PC-9 (cell line): Measurements from ENCODE around the gene CTU2. TPM values are rescaled to one million over a fixed set of nuclear protein-coding genes. Genes with fewer than 3 reads are reported as not detected.
A peak's percentile ranks its signal among the peaks of the same experiment; 100 is the strongest.

Source experiments
- BruUV-seq: library from RNA; stranded (reverse); fragments of 400-500 nt; replicated peaks from 2 replicates; lab custom pipeline; 2021; lab: Mats Ljungman, UMichigan
- CTCF ChIA-PET: fragments of 300-600 bp; sonication (Branson Sonifier 250); formaldehyde crosslinking; loops from one replicate; lab custom pipeline; 2022; ENCODE audit warnings: antibody characterized with exemption; lab: Charles Lee
- POLR2A ChIA-PET: fragments of 300-600 bp; sonication (Branson Sonifier 250); formaldehyde crosslinking; loops from one replicate; lab custom pipeline; 2022; ENCODE audit warnings: antibody characterized with exemption; ENCODE audit not compliant: unreplicated experiment; lab: Charles Lee
- DNase-seq, 2 experiments: peaks; one replicate each; pipeline versions ENCODE4 v3.0.0 to v3.0.0-alpha.2; 2015 to 2022; ENCODE audit warnings: mixed read lengths in 1 of 2
- H2AFZ ChIP-seq: fragments of 200-600 bp; sonication (generic); 2 replicates; pipeline ENCODE4 v1.8.1; 2017; ENCODE audit warnings: antibody characterized with exemption
- H3F3A ChIP-seq: fragments of 200-600 bp; sonication (generic); 2 replicates; pipeline ENCODE4 v1.8.1; 2017; ENCODE audit warnings: antibody characterized with exemption, mild to moderate bottlenecking, low read depth; ENCODE audit not compliant: insufficient read depth
- H3K27ac ChIP-seq: fragments of 200-600 bp; sonication (generic); 2 replicates; pipeline ENCODE4 v1.6.1; 2016; ENCODE audit warnings: mixed run types
- H3K27me3 ChIP-seq: fragments of 200-600 bp; sonication (generic); 2 replicates; pipeline ENCODE4 v1.6.1; 2016; ENCODE audit warnings: low read depth, mixed run types; ENCODE audit not compliant: insufficient read depth
- H3K36me3 ChIP-seq: fragments of 200-600 bp; sonication (generic); 2 replicates; pipeline ENCODE4 v1.6.1; 2016; ENCODE audit warnings: low read depth, mixed run types
- H3K4me1 ChIP-seq: fragments of 200-600 bp; sonication (generic); replicated peaks from 2 replicates; pipeline ENCODE4 v1.6.1; 2016; ENCODE audit warnings: mixed run types; ENCODE audit not compliant: insufficient read depth
- H3K4me2 ChIP-seq: fragments of 200-600 bp; sonication (generic); 2 replicates; pipeline ENCODE4 v1.6.1; 2017; ENCODE audit warnings: mixed run types
- H3K4me3 ChIP-seq: fragments of 200-600 bp; sonication (generic); 2 replicates; pipeline ENCODE4 v1.6.1; 2016; ENCODE audit warnings: mixed run types
- H3K79me2 ChIP-seq: fragments of 200-600 bp; sonication (generic); 2 replicates; pipeline ENCODE4 v1.6.1; 2017; ENCODE audit warnings: low read depth, mixed run types
- H3K9me2 ChIP-seq: fragments of 200-600 bp; sonication (generic); 2 replicates; pipeline ENCODE4 v1.8.1; 2017; ENCODE audit warnings: mild to moderate bottlenecking; ENCODE audit not compliant: insufficient read depth
- H3K9me3 ChIP-seq: fragments of 200-600 bp; sonication (generic); 2 replicates; pipeline ENCODE4 v1.8.1; 2016; ENCODE audit warnings: low read depth; ENCODE audit not compliant: insufficient read depth
- H4K20me1 ChIP-seq: fragments of 200-600 bp; sonication (generic); 2 replicates; pipeline ENCODE4 v1.8.1; 2017; ENCODE audit not compliant: insufficient read depth
- CTCF ChIP-seq: fragments of 200-600 bp; sonication (generic); conservative IDR thresholded peaks from 2 replicates; pipeline ENCODE4 v1.6.1; 2017; ENCODE audit warnings: mixed run types, antibody characterized with exemption, mild to moderate bottlenecking, moderate library complexity
- EZH2 ChIP-seq: fragments of 200-600 bp; sonication (generic); IDR thresholded peaks from 2 replicates; pipeline ENCODE4 v1.8.0; 2017; ENCODE audit warnings: antibody characterized with exemption, low read depth
- intact Hi-C: fragments of 100-400 bp; cut with micrococcal nuclease; formaldehyde crosslinking; loops from one replicate; pipeline ENCODE4 v1.10.0; 2022; ENCODE audit not compliant: unreplicated experiment
- total RNA-seq: library from RNA; stranded (reverse); gene quantifications from 2 replicates; pipeline ENCODE4 v1.2.3, GENCODE V29; 2021

The CTU2 gene
- total RNA-seq, 1 experiment from 2014 or later = 20.0 TPM

- Histone ChIP-seq H3K4me3 (no peak overlapping the region), H3K4me2 (no peak overlapping the region), H3F3A (no peaks in the 10 kb centered on the region; the same call in 1 of the 2 replicates), H3K27ac (no peak overlapping the region), H3K27me3 (no peaks in the 10 kb centered on the region), H3K9me3 (no peaks in the 10 kb centered on the region), H3K79me2 (no peaks in the 10 kb centered on the region), H3K9me2 (no peaks in the 10 kb centered on the region), H2AFZ (no peak overlapping the region), H3K36me3 (no peaks in the 10 kb centered on the region), H4K20me1 (no peaks in the 10 kb centered on the region; the same call in 1 of the 2 replicates), H3K4me1 (no peaks in the 10 kb centered on the region)
- no peak for DNase-seq
- TF ChIP-seq EZH2 (no peak), CTCF (no peak)
- no TSS peak for BruUV-seq
- intact Hi-C loops = no loop called here
- ChIA-PET CTCF (no interaction called here), POLR2A (no interaction called here)
These were observed 21.6 kb downstream of the CTU2 start for GRCh38 chr16:88727871-88728270.

DNA sequence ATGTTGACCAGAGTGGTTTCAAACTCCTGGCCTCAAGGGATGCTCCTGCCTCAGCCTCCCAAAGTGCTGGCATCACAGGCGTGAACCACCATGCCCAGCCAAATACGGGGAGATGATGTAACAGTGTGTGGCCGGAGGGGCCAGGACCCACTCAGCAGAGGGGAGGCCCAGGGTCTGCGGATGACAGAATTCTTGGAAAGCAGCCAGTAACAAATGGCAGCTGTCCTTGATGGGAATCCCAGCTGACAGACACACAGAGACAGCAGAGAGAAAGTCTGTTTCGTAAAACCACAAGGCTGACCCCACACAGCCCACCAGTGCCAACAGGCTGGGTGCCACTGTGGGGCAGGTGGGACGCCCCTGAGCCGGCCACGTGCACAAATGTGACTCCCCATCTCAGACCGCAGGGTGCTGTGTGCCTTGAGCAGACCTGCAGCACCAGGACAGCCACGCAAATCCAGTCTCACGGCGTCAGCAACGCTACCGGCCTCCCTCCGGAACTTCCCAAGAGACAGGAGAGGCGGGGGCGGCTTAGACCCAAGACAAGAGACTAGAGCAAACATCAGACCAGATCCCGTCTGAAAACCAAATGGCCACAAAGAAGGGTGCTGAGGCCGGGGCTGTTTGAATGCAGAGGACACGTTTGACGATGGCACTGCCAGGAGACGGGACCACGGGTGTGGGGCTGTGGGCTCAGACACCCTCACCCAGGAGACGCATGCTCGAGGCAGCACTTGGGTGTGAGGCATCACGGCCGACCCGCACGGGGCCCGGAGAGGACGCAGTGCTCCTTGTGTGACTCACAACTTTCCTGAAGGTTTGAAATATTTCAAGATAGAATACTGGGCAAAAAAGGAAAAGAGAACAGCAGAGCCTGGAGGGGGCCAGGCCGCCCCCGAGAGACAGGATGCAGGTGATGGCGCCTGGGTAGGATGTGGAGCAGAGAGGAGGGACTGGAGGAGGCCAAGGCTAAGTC lies 24.6 kb downstream of the CTU2 start:
- Histone ChIP-seq H3K4me3 (no peak overlapping the region), H3K36me3 (no peaks in the 10 kb centered on the region), H3K27me3 (no peaks in the 10 kb centered on the region), H3K9me3 (no peaks in the 10 kb centered on the region), H3K4me2 (no peak overlapping the region), H3K27ac (no peak overlapping the region), H3F3A (peaks cover 4% of the 10 kb centered on the region; the same call in 1 of the 2 replicates), H3K79me2 (no peaks in the 10 kb centered on the region), H3K9me2 (no peaks in the 10 kb centered on the region), H3K4me1 (no peaks in the 10 kb centered on the region), H2AFZ (no peak overlapping the region), H4K20me1 (peaks cover 3% of the 10 kb centered on the region; the same call in 1 of the 2 replicates)
- BruUV-seq = no TSS peak
- ChIA-PET CTCF (no interaction called here), POLR2A (no interaction called here)
- intact Hi-C loops = no loop called here
- no peak for TF ChIP-seq CTCF
- no peak for TF ChIP-seq EZH2
- no peak for DNase-seq

- H3F3A ChIP-seq = peaks cover 4% of the 10 kb centered on the region; the same call in 1 of the 2 replicates
- H3K9me2 ChIP-seq = no peaks in the 10 kb centered on the region
- no peaks in the 10 kb centered on the region for H3K9me3 ChIP-seq
- no TSS peak for BruUV-seq
- H3K4me3 ChIP-seq = no peak overlapping the region
- no peak overlapping the region for H3K4me2 ChIP-seq
- no peaks in the 10 kb centered on the region for H3K27me3 ChIP-seq
- no peak overlapping the region for H3K27ac ChIP-seq
- no peaks in the 10 kb centered on the region for H3K79me2 ChIP-seq
- peaks cover 4% of the 10 kb centered on the region; the same call in 1 of the 2 replicates for H4K20me1 ChIP-seq
- intact Hi-C loops = no loop called here
- H2AFZ ChIP-seq = no peak overlapping the region
- H3K36me3 ChIP-seq = no peaks in the 10 kb centered on the region
- TF ChIP-seq EZH2 (no peak), CTCF (no peak)
- ChIA-PET CTCF (no interaction called here), POLR2A (no interaction called here)
- peak in 1 of 2 experiments; percentile 34 for DNase-seq
- no peaks in the 10 kb centered on the region for H3K4me1 ChIP-seq
These were observed 25.4 kb downstream of the CTU2 start for GRCh38 chr16:88731699-88732098.
